GM12864 (cell line): ENCODE measurements around the gene LRRC8C.

Source experiments
- DNase-seq: peaks from one replicate; pipeline ENCODE4 v3.0.0-alpha.2; 2011; ENCODE audit warnings: low read depth
- H3K4me3 ChIP-seq: 2 replicates; pipeline ENCODE4 v1.5.1; 2011; ENCODE audit warnings: mild to moderate bottlenecking, low read depth, low read length, control low read depth
- TF ChIP-seq, protein P1 (sequence below): IDR thresholded peaks from 2 replicates; pipeline ENCODE4 v1.5.1; 2011; ENCODE audit warnings: low read depth, mild to moderate bottlenecking, moderate library complexity, low read length, control low read depth, inconsistent platforms; ENCODE audit errors: missing control alignments

The LRRC8C gene

DNA sequence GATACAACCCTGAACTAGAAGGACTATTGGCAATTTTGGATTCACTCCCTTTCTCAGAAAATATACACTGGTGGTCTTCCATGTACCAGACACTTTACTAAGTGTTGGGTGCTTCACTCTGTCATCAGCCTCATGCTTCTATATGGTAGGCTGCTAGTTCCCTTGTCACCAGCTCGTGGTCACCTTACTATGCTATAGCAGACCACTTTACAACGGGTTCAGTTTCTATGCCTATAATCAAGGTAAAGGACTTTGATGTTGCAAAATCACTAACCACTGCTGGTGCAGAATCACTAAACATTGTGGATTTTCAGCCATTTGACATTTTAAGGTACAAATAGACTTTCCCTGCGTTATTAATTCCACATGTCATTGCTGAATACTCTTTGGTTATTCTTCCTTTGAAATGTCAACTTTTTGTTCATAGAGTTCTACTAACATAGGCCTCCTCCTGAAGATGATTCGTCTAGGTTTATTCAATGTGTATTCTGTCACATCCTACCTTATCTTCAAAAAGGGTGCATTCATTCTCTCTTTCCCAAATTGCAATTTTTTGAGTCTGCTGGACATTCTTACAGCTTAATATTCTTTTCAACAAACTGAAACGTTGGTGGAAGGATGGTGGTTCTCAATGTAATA is 78.3 kb downstream of the LRRC8C start:
- no peak for DNase-seq
- no peak overlapping the region for H3K4me3 ChIP-seq
- TF ChIP-seq, protein P1, sequence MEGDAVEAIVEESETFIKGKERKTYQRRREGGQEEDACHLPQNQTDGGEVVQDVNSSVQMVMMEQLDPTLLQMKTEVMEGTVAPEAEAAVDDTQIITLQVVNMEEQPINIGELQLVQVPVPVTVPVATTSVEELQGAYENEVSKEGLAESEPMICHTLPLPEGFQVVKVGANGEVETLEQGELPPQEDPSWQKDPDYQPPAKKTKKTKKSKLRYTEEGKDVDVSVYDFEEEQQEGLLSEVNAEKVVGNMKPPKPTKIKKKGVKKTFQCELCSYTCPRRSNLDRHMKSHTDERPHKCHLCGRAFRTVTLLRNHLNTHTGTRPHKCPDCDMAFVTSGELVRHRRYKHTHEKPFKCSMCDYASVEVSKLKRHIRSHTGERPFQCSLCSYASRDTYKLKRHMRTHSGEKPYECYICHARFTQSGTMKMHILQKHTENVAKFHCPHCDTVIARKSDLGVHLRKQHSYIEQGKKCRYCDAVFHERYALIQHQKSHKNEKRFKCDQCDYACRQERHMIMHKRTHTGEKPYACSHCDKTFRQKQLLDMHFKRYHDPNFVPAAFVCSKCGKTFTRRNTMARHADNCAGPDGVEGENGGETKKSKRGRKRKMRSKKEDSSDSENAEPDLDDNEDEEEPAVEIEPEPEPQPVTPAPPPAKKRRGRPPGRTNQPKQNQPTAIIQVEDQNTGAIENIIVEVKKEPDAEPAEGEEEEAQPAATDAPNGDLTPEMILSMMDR = no peak

DNA sequence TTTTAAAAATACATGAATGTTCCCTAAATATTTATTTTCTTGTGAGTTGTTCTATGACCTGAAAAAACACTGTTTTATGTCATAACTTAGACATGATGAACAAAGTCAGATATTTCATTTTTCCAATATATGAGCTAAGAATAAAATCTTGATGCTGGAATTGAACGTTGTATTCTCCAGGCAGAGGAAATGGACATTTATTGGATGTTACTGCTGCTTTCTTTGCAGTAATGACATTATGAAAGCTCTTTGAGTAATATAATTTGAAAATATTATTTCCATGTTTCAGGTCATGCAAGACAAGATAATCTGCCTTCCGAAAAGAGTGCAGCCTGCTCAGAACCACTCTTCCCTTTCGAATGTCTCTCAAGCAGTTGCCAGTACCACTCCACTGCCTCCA is 79.5 kb downstream of the LRRC8C start:
- TF ChIP-seq, protein P1 = no peak
- no peak for DNase-seq
- H3K4me3 ChIP-seq = no peak overlapping the region

DNA sequence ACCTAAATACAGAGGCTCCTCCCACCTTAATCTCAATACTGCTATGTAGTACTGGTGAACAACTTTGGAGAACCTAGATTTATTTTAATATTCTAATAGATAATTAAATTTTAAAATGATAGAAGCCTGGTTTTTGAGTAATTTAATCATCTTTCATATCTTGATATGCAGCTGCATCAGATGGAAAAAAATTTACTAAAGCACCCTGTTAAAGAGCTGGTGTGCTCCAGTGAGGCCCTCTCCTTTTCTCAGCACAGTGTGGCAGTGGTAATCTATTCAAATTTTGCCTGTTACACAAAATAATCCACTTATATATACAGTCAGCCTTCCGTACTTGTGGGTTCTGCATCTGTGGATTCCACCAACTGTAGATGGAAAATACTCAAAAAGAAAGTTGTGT is 82.8 kb downstream of the LRRC8C start:
- DNase-seq = no peak
- TF ChIP-seq, protein P1 = no peak
- no peak overlapping the region for H3K4me3 ChIP-seq

- no peak overlapping the region for H3K4me3 ChIP-seq
- DNase-seq = peak; percentile 49
- TF ChIP-seq, protein P1 = no peak
Measured at GRCh38 chr1:89719502-89720306, 86.8 kb downstream of the LRRC8C start.

- DNase-seq = no peak
- no peak overlapping the region for H3K4me3 ChIP-seq
- TF ChIP-seq, protein P1 = no peak
Measured at GRCh38 chr1:89720839-89721238, 87.9 kb downstream of the LRRC8C start.

GRCh38 chr1:89721351-89721750 is 88.4 kb downstream of the LRRC8C start:
- TF ChIP-seq, protein P1 = no peak
- no peak for DNase-seq
- H3K4me3 ChIP-seq = no peak overlapping the region

DNA sequence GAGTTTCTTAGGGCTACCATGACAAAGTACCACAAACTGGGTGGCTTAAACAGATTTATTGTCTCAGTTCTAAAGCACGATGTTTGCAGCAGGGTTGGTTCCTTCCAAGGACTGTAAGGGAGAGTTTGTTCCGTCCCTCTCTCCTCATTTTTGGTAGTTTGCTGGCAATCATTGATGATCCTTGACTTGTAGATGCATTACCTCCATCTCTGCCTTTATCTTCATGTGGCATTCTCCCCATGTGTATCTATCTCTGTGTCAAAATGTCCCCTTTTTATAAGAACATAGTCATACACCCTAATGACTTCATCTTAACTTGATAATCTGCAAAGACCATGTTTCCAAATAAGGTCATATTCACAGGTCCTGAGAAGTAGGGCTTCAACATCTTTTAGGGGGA is 90.2 kb downstream of the LRRC8C start:
- DNase-seq = no peak
- TF ChIP-seq, protein P1 = no peak
- H3K4me3 ChIP-seq = no peak overlapping the region
